ENCODE results near the gene ADD1. TPM values are rescaled to one million over a fixed set of nuclear protein-coding genes. Genes with fewer than 3 reads are reported as not detected.

Gene ADD1
- total and polyA plus RNA-seq, 2 experiments from 2014 or later, result 175 to 219 TPM

GRCh38 chr4:2931512-2932301 is 88.1 kb downstream of the ADD1 start:
- Histone ChIP-seq H4K20me1 (ENCODE audit: insufficient read depth) (no peaks in the 10 kb centered on the region), H3K27ac (no peak overlapping the region), H3K9me3 (ENCODE audit: low read depth) (no peaks in the 10 kb centered on the region), H3K36me3 (ENCODE audit: low read depth) (no peaks in the 10 kb centered on the region; the same call in 1 of the 2 replicates), H3K27me3 (replicated peaks; ENCODE audit: insufficient read depth) (no peaks in the 10 kb centered on the region), H3K9me2 (ENCODE audit: insufficient read depth) (no peaks in the 10 kb centered on the region), H3F3A (ENCODE audit: insufficient read depth) (peaks cover 25% of the 10 kb centered on the region), H3K79me2 (ENCODE audit: insufficient read depth) (peaks cover 10% of the 10 kb centered on the region; the same call in 1 of the 2 replicates), H3K4me2 (ENCODE audit: unreplicated experiment) (no peak overlapping the region), H3K4me1 (ENCODE audit: insufficient read depth) (peaks cover 17% of the 10 kb centered on the region), H2AFZ (no peak overlapping the region), H3K4me3 (no peak overlapping the region), H3K9ac (no peak overlapping the region)
- in situ Hi-C loops (cut with MboI), result no loop called here
- 92 to 94% methylated on average over 33 to 38 of the region's 38 CpGs for WGBS, 2 experiments (ENCODE audit: low coverage in 1 of 2, low lambda C conversion rate in 2 of 2, missing lambda C conversion rate in 2 of 2)
- no peak for DNase-seq
- no peak for TF ChIP-seq EZH2 (IDR thresholded peaks at IDR 0.05; ENCODE audit: insufficient read depth, poor library complexity, severe bottlenecking)
- no peak for TF ChIP-seq EZH2phosphoT487 (IDR thresholded peaks at IDR 0.05; ENCODE audit: insufficient read depth, low read depth)

GRCh38 chr4:2932321-2932950 is 88.8 kb downstream of the ADD1 start:
- peak overlapping the region; percentile 84 for H3K4me2 ChIP-seq (ENCODE audit: unreplicated experiment)
- no peaks in the 10 kb centered on the region for H3K27me3 ChIP-seq (replicated peaks; ENCODE audit: insufficient read depth)
- WGBS, 2 experiments (ENCODE audit: low coverage in 1 of 2, low lambda C conversion rate in 2 of 2, missing lambda C conversion rate in 2 of 2), result 84 to 88% methylated on average over 18 of the region's 18 CpGs
- no peak for DNase-seq
- in situ Hi-C loops (cut with MboI), result no loop called here
- no peaks in the 10 kb centered on the region for H4K20me1 ChIP-seq (ENCODE audit: insufficient read depth)
- H3K79me2 ChIP-seq (ENCODE audit: insufficient read depth), result peaks cover 10% of the 10 kb centered on the region; the same call in 1 of the 2 replicates
- H3K4me3 ChIP-seq, result peak overlapping the region; percentile 66; the same call in 1 of the 2 replicates
- H3K9me2 ChIP-seq (ENCODE audit: insufficient read depth), result no peaks in the 10 kb centered on the region
- peaks cover 31% of the 10 kb centered on the region for H3F3A ChIP-seq (ENCODE audit: insufficient read depth)
- TF ChIP-seq EZH2 (IDR thresholded peaks at IDR 0.05; ENCODE audit: insufficient read depth, poor library complexity, severe bottlenecking), result no peak
- TF ChIP-seq EZH2phosphoT487 (IDR thresholded peaks at IDR 0.05; ENCODE audit: insufficient read depth, low read depth), result no peak
- H3K36me3 ChIP-seq (ENCODE audit: low read depth), result no peaks in the 10 kb centered on the region; the same call in 1 of the 2 replicates
- peak overlapping the region; percentile 74; the same call in 1 of the 2 replicates for H3K9ac ChIP-seq
- peaks cover 22% of the 10 kb centered on the region for H3K4me1 ChIP-seq (ENCODE audit: insufficient read depth)
- no peak overlapping the region for H3K27ac ChIP-seq
- H3K9me3 ChIP-seq (ENCODE audit: low read depth), result no peaks in the 10 kb centered on the region
- H2AFZ ChIP-seq, result no peak overlapping the region

- no peaks in the 10 kb centered on the region for H3K9me2 ChIP-seq (ENCODE audit: insufficient read depth)
- H3K4me3 ChIP-seq, result peak overlapping the region; percentile 66
- H3K27me3 ChIP-seq (replicated peaks; ENCODE audit: insufficient read depth), result no peaks in the 10 kb centered on the region
- H3K9me3 ChIP-seq (ENCODE audit: low read depth), result no peaks in the 10 kb centered on the region
- peaks cover 3% of the 10 kb centered on the region for H3K36me3 ChIP-seq (ENCODE audit: low read depth)
- in situ Hi-C loops (cut with MboI), result no loop called here
- H3K27ac ChIP-seq, result peak overlapping the region; percentile 28; the same call in 1 of the 2 replicates
- peaks cover 37% of the 10 kb centered on the region for H3F3A ChIP-seq (ENCODE audit: insufficient read depth)
- peak overlapping the region; percentile 74 for H3K9ac ChIP-seq
- H4K20me1 ChIP-seq (ENCODE audit: insufficient read depth), result no peaks in the 10 kb centered on the region
- TF ChIP-seq EZH2 (IDR thresholded peaks at IDR 0.05; ENCODE audit: insufficient read depth, poor library complexity, severe bottlenecking) (no peak), EZH2phosphoT487 (IDR thresholded peaks at IDR 0.05; ENCODE audit: insufficient read depth, low read depth) (no peak)
- H2AFZ ChIP-seq, result no peak overlapping the region
- peaks cover 12% of the 10 kb centered on the region; the same call in 1 of the 2 replicates for H3K79me2 ChIP-seq (ENCODE audit: insufficient read depth)
- H3K4me2 ChIP-seq (ENCODE audit: unreplicated experiment), result peak overlapping the region; percentile 84
- 79 to 84% methylated on average over 13 to 14 of the region's 15 CpGs for WGBS, 2 experiments (ENCODE audit: low coverage in 1 of 2, low lambda C conversion rate in 2 of 2, missing lambda C conversion rate in 2 of 2)
- DNase-seq, result peak; percentile 25
- H3K4me1 ChIP-seq (ENCODE audit: insufficient read depth), result peaks cover 22% of the 10 kb centered on the region
These were observed 89.4 kb downstream of the ADD1 start for GRCh38 chr4:2932951-2933565.

- peaks cover 9% of the 10 kb centered on the region for H3K36me3 ChIP-seq (ENCODE audit: low read depth)
- H3K79me2 ChIP-seq (ENCODE audit: insufficient read depth), result peaks cover 17% of the 10 kb centered on the region
- peak overlapping the region; percentile 27; the same call in 1 of the 2 replicates for H2AFZ ChIP-seq
- peak; percentile 55 for DNase-seq
- H3K9ac ChIP-seq, result peak overlapping the region; percentile 74
- H3K4me3 ChIP-seq, result peak overlapping the region; percentile 66
- in situ Hi-C loops (cut with MboI), result no loop called here
- no peaks in the 10 kb centered on the region for H3K27me3 ChIP-seq (replicated peaks; ENCODE audit: insufficient read depth)
- no peaks in the 10 kb centered on the region for H3K9me2 ChIP-seq (ENCODE audit: insufficient read depth)
- H3K4me1 ChIP-seq (ENCODE audit: insufficient read depth), result peaks cover 22% of the 10 kb centered on the region
- 25 to 56% methylated on average over 7 to 24 of the region's 31 CpGs for WGBS, 2 experiments (ENCODE audit: low coverage in 1 of 2, low lambda C conversion rate in 2 of 2, missing lambda C conversion rate in 2 of 2)
- no peaks in the 10 kb centered on the region for H3K9me3 ChIP-seq (ENCODE audit: low read depth)
- H3K27ac ChIP-seq, result peak overlapping the region; percentile 28; the same call in 1 of the 2 replicates
- H4K20me1 ChIP-seq (ENCODE audit: insufficient read depth), result no peaks in the 10 kb centered on the region
- H3K4me2 ChIP-seq (ENCODE audit: unreplicated experiment), result peak overlapping the region; percentile 84
- peaks cover 43% of the 10 kb centered on the region for H3F3A ChIP-seq (ENCODE audit: insufficient read depth)
- TF ChIP-seq EZH2phosphoT487 (IDR thresholded peaks at IDR 0.05; ENCODE audit: insufficient read depth, low read depth) (no peak), EZH2 (IDR thresholded peaks at IDR 0.05; ENCODE audit: insufficient read depth, poor library complexity, severe bottlenecking) (no peak)
These were observed 90.0 kb downstream of the ADD1 start for GRCh38 chr4:2933566-2934076.

Data from GM23248 (cell line).